Tibial artery (tissue), 4 donors: ENCODE data around the gene CGGBP1.

Source experiments
- DNase-seq, 2 donors: peaks; one replicate each; pipeline ENCODE4 v3.0.0-alpha.2; 2019
- H3K27ac ChIP-seq, 2 donors: fragments of 200-600 bp; sonication (generic) in 1 of 2; 1 replicate in 1 of 2; 2 replicates in 1 of 2; pipeline ENCODE4 v1.5.1; 2018 to 2019; ENCODE audit warnings: mild to moderate bottlenecking in 1 of 2
- H3K27me3 ChIP-seq, 2 donors: fragments of 200-600 bp; sonication (generic) in 1 of 2; one replicate each; pipeline versions ENCODE4 v1.5.1 to v1.6.0; 2016 to 2019
- H3K36me3 ChIP-seq, 3 donors: fragments of 200-600 bp; sonication (generic) in 2 of 3; one replicate each; pipeline ENCODE4 v1.5.1; 2016 to 2019; ENCODE audit warnings: mild to moderate bottlenecking in 2 of 3
- H3K4me1 ChIP-seq, 4 donors: fragments of 200-600 bp; sonication (generic) in 2 of 4; 1 replicate in 3 of 4; 2 replicates in 1 of 4; pipeline ENCODE4 v1.5.1; 2016 to 2019
- H3K4me3 ChIP-seq, 2 donors: fragments of 200-600 bp; sonication (generic) in 1 of 2; 1 replicate in 1 of 2; 2 replicates in 1 of 2; pipeline ENCODE4 v1.5.1; 2018 to 2019; ENCODE audit warnings: mild to moderate bottlenecking in 2 of 2
- H3K9me3 ChIP-seq, 3 donors: fragments of 200-600 bp; sonication (generic) in 1 of 3; one replicate each; pipeline ENCODE4 v1.5.1; 2016 to 2019
- intact Hi-C: fragments of 100-400 bp; cut with DNase I; formaldehyde crosslinking; loops from one replicate; pipeline ENCODE4 v1.15.0; 2023; ENCODE audit warnings: low total_unique reads
- TF ChIP-seq, protein P1 (sequence below), 2 experiments: fragments of 200-600 bp in 1 of 2; fragments of 450-650 bp in 1 of 2; IDR thresholded peaks; one replicate each; pipeline ENCODE4 v1.5.1; 2017 to 2019; ENCODE audit warnings: antibody characterized with exemption in 2 of 2, mild to moderate bottlenecking in 1 of 2, moderate library complexity in 1 of 2

The CGGBP1 gene

DNA sequence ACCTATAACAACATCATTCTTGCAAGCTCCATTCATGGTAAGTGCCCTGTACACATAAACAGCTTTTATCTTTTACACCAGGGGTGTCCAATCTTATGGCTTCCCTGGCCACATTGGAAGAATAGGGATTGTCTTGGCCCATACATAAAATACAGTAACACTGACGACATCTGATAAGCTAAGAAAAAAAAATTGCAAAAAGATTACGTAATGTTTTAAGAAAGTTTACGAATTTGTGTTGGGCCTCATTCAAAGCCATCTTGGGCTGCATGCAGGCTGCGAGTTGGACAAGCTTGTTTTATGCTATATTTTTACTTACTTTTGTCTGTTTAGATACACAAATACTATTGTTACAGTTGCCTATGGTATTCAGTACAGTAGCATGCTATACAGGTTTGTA, 31.9 kb upstream of the CGGBP1 start:
- Histone ChIP-seq H3K27me3 (no peaks in the 10 kb centered on the region), H3K27ac (no peak overlapping the region), H3K4me3 (no peak overlapping the region), H3K36me3 (peaks cover 9 to 32% (median 27%) of the 10 kb centered on the region in 3 donors), H3K4me1 (peaks cover 0 to 9% (median 0%) of the 10 kb centered on the region in 4 donors), H3K9me3 (no peaks in the 10 kb centered on the region)
- TF ChIP-seq, protein P1, sequence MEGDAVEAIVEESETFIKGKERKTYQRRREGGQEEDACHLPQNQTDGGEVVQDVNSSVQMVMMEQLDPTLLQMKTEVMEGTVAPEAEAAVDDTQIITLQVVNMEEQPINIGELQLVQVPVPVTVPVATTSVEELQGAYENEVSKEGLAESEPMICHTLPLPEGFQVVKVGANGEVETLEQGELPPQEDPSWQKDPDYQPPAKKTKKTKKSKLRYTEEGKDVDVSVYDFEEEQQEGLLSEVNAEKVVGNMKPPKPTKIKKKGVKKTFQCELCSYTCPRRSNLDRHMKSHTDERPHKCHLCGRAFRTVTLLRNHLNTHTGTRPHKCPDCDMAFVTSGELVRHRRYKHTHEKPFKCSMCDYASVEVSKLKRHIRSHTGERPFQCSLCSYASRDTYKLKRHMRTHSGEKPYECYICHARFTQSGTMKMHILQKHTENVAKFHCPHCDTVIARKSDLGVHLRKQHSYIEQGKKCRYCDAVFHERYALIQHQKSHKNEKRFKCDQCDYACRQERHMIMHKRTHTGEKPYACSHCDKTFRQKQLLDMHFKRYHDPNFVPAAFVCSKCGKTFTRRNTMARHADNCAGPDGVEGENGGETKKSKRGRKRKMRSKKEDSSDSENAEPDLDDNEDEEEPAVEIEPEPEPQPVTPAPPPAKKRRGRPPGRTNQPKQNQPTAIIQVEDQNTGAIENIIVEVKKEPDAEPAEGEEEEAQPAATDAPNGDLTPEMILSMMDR (IDR thresholded peaks at IDR 0.05), result no peak
- intact Hi-C loops, result no loop called here
- DNase-seq, result no peak

DNA sequence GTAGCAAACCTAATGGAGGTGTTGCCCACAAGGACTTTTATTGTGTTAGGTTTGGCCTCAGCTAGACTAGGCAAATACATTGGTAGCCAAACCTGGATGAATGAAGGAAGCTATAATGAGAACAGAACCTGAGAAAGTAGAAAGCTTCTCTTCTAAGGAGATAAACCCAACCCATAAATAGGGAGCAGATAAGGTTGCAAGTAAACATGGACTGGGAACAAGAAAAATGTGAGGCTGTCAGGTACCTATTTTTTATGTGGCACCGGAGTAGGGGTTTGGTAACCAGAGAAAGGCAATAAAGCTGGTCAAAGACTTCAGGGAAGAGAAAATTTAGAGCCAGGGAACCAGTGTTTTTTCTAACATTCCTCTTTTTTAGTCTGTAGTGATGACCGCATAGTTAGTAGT, 25.3 kb upstream of the CGGBP1 start:
- TF ChIP-seq, protein P1 (IDR thresholded peaks at IDR 0.05), result no peak
- intact Hi-C loops, result no loop called here
- DNase-seq, result no peak
- Histone ChIP-seq H3K27ac (no peak overlapping the region), H3K4me3 (no peak overlapping the region), H3K27me3 (no peaks in the 10 kb centered on the region), H3K9me3 (peaks cover 0 to 3% (median 0%) of the 10 kb centered on the region in 3 donors), H3K36me3 (peaks cover 9 to 29% (median 14%) of the 10 kb centered on the region in 3 donors), H3K4me1 (peaks cover 0 to 7% (median 4%) of the 10 kb centered on the region in 4 donors)

DNA sequence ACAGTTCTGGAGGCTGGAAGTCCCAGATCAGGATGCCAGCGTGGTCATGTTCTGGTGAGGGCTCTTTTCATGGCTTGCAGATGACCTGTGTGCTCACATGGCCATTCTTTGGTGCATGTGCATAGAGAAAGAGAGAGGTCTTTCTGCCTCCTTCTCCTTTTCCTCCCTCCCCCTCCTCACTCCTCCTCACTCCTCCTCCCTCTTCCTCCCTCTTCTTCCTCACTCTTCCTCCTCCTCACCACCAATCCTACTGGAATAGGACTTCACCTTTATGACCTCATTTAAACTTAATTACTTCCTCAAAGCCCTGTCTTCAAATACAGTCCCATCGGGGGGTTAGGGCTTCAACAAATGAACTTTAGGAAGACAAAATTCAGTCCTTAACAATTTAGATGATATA, 24.0 kb upstream of the CGGBP1 start:
- intact Hi-C loops, result no loop called here
- no peak overlapping the region for H3K27ac ChIP-seq
- peaks cover 0 to 3% (median 0%) of the 10 kb centered on the region in 3 donors for H3K9me3 ChIP-seq
- peaks cover 0 to 7% (median 4%) of the 10 kb centered on the region in 4 donors for H3K4me1 ChIP-seq
- DNase-seq, result no peak
- no peak overlapping the region for H3K4me3 ChIP-seq
- no peaks in the 10 kb centered on the region for H3K27me3 ChIP-seq
- TF ChIP-seq, protein P1 (IDR thresholded peaks at IDR 0.05), result no peak
- H3K36me3 ChIP-seq, result peaks cover 7 to 26% (median 14%) of the 10 kb centered on the region in 3 donors

DNA sequence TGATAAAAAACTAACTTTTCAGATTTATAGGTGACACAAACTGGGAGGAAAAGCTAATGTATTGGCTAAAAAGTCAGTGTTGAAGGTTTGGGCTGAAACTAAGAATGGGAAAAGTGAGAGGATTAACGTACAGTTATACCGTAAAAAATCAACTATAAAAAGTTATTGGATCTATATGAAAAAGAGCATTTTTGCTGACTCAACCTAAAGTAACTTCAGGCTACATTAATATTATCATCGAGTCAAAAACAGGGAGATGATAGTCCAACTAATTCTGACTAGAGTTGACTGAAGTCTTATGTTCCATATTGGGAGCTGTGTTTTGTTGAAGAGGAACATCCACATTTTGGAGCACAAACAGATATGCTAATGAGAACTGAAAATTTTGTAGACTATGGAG, 20.1 kb upstream of the CGGBP1 start:
- no peak overlapping the region for H3K27ac ChIP-seq
- DNase-seq, result no peak
- no peaks in the 10 kb centered on the region for H3K27me3 ChIP-seq
- no peak overlapping the region for H3K4me3 ChIP-seq
- H3K4me1 ChIP-seq, result peaks cover 0 to 29% (median 7%) of the 10 kb centered on the region in 4 donors
- intact Hi-C loops, result no loop called here
- TF ChIP-seq, protein P1 (IDR thresholded peaks at IDR 0.05), result no peak
- peaks cover 0 to 3% (median 0%) of the 10 kb centered on the region in 3 donors for H3K9me3 ChIP-seq
- H3K36me3 ChIP-seq, result peaks cover 0 to 8% (median 0%) of the 10 kb centered on the region in 3 donors

DNA sequence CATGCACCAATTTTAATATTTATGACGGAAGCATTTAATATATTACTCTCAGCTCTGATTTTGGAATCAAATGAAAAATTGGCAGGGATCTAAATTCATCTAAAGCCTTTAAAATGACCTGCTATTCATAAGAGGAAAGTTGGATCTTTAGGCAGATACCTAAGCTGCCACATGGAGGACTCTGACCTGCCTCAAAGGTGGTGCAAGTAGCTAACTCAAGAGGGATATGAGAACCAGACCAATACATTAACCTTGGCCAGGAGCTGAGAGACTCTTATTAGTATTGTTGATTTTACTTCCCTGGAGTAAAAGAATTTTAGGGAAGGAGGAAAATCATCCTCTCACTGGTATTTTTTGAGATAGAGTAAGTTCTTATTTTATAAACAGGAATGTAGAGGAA, 17.9 kb upstream of the CGGBP1 start:
- intact Hi-C loops, result no loop called here
- DNase-seq, result no peak
- Histone ChIP-seq H3K9me3 (no peaks in the 10 kb centered on the region), H3K36me3 (peaks cover 0 to 4% (median 0%) of the 10 kb centered on the region in 3 donors), H3K27ac (no peak overlapping the region), H3K4me3 (no peak overlapping the region), H3K27me3 (no peaks in the 10 kb centered on the region), H3K4me1 (peaks cover 0 to 29% (median 7%) of the 10 kb centered on the region in 4 donors)
- TF ChIP-seq, protein P1 (IDR thresholded peaks at IDR 0.05), result no peak

DNA sequence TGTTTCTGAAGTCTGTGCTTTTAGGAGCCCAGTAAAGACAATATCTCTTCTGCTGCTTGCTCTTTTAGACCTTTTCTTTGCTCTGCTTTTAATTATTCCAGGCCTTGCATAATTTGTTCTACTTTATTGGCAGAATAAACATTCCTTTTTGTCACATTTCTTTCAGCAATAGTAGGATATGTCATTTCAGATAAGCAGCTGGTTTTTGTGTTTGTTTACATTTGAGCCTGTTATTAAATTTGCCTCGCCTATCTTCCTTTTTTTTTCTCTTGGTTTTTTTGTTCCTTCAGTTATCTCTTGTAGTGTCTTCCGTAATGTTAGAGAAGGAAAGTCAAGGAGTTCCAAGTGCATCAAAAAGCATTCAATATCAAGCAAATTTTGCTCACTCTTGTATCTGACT, 16.7 kb upstream of the CGGBP1 start:
- Histone ChIP-seq H3K9me3 (no peaks in the 10 kb centered on the region), H3K36me3 (no peaks in the 10 kb centered on the region), H3K4me1 (peaks cover 0 to 28% (median 7%) of the 10 kb centered on the region in 4 donors), H3K27ac (no peak overlapping the region), H3K4me3 (no peak overlapping the region), H3K27me3 (no peaks in the 10 kb centered on the region)
- no peak for DNase-seq
- intact Hi-C loops, result no loop called here
- TF ChIP-seq, protein P1 (IDR thresholded peaks at IDR 0.05), result no peak
